NK-92 (cell line): Measurements from ENCODE around the gene HLCS.

Experiments used
- DNase-seq: peaks from one replicate; lab custom pipeline; 2025; ENCODE audit not compliant: unreplicated experiment; lab: John Stamatoyannopoulos, UW

The HLCS gene

DNA sequence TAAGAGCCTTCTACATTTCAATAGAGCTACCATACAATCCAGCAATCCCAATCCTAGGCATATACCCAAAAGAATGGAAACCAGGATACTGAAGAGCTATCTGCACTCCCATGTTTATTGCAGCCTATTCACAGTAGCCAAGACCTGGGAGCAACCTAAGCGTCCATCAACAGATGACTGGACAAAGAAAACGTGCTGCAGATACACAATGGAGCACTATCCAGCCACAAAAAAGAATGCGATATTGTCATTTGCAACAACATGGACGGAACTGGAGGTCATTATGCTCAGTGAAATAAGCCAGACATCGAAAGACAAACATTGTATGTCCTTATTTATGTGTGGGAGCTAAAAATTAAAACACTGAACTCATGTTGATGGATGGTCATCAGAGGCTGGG, 115.3 kb downstream of the HLCS start:
- DNase-seq = no peak

DNA sequence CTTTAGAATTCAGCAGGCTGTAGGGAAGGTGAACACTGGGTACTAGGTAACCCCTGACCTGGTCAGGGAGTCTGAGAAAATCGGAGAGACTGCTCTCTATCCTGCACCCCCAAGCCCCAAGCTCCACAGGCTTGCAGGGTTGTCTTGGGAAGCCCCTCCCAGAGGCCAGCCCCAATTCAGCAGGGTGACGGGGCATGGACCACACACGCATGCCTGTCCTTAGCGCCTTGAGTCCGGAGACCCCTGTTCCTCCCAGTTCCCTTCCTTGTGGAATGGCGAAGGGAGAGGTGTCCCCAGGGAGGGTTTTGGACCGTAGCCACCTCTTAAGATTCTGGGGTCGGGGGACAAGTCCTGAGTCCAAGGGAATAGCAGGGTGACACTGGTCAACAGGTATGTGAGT, 116.1 kb downstream of the HLCS start:
- no peak for DNase-seq

DNA sequence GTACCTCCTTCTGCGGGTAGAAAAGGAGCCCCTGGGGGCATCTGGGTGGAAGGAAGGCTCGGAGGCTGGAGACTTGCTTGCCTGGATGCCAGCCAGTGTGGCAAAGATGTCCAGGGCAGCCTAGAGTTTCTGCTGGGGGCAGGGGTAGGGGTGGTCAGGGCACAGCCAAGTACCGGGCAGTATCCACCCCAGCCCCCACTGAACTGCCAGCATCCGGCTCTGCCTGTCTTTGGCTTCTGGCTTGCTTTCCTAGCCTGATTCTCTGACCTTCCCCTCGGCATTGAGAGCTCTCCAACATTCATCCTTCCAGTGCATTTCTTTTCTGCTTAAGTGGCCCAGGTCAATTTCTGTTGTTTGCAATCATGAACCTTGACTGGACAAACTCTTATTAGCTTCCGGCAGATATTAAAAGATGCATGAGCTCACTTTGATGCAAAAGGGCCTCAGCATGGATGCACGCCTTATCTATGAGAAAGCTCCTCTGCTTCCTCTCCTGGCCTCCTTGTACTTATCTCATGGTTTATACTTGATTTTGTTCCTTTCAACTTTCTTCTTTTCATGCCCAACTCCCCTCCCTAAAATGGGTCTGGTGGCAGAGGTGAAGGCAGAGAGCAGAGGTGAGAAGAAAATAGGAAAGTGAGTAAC, 116.9 kb downstream of the HLCS start:
- DNase-seq = no peak

DNA sequence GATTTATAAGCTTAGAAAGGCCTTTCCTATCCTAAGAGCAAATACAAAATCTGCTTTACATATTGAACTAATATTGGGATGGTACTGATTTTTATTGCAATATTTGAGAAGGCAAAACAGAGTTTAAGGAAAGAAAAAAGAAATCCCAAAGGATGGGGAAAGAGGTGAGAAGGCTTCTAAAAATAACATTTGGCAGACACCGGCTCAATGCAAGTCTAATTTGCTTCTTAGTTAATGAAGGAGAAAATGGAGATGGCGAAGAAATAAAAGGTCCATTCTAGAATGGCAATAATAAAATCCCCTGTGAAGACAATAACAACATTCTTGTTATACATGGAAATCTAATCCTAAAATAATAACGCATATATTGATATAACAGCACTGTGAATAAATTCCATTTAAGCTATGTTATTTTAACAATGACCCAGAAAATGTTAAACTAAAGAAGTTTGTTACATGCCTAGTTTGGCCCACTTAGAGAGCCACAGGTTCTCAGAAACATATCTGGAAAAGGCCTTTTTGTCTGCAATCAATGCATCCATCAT, 117.7 kb downstream of the HLCS start:
- DNase-seq = no peak

- DNase-seq = no peak
Measured at GRCh38 chr21:36847189-36847588, 119.3 kb downstream of the HLCS start.

- DNase-seq = no peak
Measured at GRCh38 chr21:36846631-36847030, 119.8 kb downstream of the HLCS start.

DNA sequence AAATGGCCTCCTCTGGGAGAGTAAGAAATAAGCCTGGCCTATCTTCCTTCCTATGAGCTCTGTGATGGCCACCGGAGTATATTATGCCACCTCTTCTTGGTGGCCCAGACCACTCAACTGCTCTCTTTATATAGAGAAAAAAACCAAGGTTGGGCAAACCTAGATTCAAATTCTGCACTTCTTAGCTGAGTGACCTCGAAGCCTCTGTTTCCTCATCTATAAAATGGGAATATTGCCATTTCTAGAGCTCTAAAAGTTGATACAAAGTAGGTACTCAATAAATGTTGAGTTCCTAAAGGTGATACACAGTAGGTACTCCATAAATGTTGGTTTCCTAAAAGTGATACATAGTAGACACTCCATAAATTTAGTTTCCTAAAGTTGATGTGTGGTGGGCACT, 120.7 kb downstream of the HLCS start:
- no peak for DNase-seq

- no peak for DNase-seq
Measured at GRCh38 chr21:36845070-36845469, 121.4 kb downstream of the HLCS start.

- no peak for DNase-seq
Measured at GRCh38 chr21:36841866-36842265, 124.6 kb downstream of the HLCS start.

DNA sequence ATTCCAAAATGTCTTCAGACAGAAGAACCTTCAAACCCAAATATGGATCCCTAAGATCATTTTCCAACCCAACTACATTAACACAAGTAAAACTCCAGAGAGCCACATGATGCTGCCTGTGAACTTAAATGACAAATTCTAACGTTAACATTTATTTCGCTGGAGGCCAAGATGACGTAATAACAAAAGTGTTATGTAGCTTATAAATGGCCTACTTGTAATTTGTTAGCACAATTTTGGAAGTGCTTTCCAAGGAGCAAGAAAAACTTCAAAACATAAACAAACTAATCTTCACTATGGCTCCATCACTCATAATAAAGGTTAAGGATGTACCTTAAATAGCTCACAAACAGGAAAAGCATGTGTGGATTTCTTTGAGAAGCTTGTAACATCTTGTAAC, 126.7 kb downstream of the HLCS start:
- DNase-seq = no peak

DNA sequence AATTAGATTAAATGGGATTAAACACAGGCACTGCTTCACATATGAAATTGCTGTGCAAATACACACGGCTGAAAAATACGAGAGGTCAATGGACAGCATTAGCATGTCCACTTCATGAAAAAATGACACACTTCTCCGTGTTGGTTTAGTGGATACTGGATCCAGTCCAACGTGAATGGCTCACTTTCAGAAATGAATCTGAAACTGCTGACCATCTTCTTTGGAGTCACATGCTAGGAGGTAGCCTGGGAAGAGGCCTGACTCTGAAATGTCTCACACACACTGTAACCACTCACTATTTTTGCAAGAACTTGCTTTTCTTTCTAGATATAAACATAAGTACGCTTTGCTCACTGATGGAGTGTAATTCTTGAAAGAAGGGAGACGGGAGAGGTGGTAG, 127.3 kb downstream of the HLCS start:
- DNase-seq = no peak

- no peak for DNase-seq
Measured at GRCh38 chr21:36835383-36835795, 131.1 kb downstream of the HLCS start.

GRCh38 chr21:36834192-36834591, 132.3 kb downstream of the HLCS start:
- DNase-seq = no peak

GRCh38 chr21:36830100-36830499, 136.4 kb downstream of the HLCS start:
- DNase-seq = no peak

GRCh38 chr21:36828891-36829515, 137.5 kb downstream of the HLCS start:
- DNase-seq = no peak

GRCh38 chr21:36828208-36828607, 138.3 kb downstream of the HLCS start:
- no peak for DNase-seq

- no peak for DNase-seq
Measured at GRCh38 chr21:36825658-36826057, 140.8 kb downstream of the HLCS start.

DNA sequence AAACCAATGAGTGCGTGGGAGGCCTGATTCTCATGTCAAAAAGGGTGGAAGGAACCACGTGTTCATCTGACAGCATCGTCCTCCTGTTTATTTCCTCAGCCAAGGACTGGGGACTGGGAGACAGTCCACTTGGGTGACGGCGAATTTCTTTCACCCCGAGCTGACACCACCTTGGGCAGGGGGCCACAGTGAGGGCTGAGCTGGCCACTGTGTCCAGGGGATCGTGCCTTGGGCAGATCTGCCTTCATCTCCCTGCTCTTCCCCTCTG, 145.5 kb downstream of the HLCS start:
- no peak for DNase-seq

DNA sequence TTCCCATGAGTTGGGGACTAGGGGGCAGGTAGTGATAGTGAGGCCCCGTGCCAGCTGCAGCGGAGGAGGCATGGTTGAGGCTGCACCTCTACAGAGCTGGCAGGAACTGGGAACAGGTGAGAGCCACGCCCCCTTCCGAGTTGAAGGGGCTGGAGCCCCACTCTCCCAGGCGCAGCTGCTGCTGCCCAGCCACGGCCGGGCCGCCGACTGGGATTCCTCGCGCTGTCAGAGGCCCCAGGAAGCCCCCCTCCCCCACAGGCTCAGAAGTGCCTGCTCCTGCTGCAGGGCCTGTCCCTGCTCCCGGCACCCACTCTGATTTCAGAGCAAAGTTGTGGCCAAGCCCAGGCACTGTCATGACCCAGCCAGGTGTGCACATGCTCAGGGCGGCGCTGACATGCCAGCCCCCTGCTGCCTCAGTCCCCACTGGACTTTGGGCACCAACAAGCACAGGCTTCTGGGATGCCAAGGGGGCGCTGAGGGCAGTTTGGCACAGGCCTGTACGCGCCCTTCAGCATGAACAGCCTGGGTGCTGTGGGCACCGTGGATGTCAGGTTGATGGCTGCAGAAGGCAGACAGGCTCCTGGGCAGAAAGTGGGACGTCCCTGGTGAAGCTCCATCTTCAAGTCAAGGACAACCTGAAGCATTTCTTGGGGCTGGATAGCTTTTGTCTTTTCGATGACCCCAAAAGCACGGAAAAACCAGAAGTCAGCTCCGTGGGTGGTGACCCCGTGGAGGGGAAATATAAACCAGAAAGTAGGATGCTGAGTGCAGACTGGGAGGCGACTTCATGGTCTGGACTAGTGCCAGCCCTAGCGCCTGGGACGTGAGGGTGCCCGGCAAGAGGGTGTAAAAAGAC, 146.1 kb downstream of the HLCS start:
- DNase-seq = no peak

DNA sequence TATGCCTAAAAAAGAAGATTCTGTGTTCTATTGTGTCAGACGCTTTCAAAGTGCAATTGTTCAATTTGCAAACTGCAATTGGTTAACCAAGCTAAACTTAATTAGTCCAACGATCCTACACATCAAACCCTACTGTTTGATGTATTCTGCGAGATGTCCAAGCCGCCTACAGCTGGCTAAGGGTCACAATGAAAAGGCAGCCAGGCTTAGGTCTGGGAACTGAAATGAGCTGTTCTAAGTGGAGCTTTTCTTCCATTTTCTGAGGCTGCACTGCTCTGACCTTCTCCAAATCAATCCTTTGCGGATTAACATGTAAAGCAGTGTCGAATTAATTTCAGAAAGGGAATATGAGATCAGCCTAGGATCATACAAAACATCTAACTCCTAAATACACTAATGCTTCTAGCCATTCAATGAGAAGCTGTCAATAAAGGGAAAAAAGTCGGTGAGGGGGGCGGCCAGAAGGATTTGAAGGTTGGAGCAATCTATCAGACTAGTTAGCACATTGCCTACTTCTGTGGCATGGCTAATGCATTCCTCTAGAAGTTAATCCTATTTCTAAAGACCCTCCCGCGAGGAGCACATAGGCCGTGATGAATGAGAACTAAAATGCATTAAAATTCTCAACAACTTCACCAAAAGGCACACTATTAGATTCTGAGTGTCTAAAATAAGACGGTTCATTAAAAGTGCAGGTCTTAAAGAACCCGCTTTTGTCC, 148.6 kb downstream of the HLCS start:
- no peak for DNase-seq

DNA sequence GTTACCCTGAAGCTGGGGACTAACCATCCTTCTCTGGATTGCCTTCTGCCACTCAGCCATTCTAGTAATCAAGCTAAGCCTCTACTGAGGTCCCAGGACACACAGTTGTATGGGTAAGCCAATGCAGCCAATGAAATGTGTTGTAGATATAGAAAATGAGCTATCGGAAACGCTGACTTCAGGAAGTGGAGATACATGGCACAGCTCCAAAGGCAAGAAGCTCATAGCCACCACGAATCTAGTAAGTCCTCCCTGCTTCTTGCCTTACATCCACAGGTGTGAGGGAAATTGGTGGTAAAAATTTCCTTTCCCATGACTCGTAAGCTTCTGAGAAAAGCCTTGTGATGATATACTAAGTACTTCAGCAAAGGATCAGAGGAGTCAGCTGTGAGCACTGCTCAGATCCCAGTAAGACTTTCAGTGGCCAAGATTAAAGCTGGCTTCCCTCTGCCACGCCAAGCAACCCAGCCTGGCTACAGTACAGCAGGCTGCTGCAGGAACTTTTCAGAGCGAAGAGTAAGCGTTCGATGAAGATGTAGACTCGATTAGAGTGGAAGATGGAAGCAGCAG, 149.8 kb downstream of the HLCS start:
- DNase-seq = no peak
